ENCODE results near the gene CMTM6. TPM values are rescaled to one million over a fixed set of nuclear protein-coding genes. Genes with fewer than 3 reads are reported as not detected.

The CMTM6 gene
- total RNA-seq, 1 experiment from 2014 or later, result 27.2 TPM

GRCh38 chr3:32471246-32471645, 31.4 kb downstream of the CMTM6 start:
- TF ChIP-seq, protein P1, sequence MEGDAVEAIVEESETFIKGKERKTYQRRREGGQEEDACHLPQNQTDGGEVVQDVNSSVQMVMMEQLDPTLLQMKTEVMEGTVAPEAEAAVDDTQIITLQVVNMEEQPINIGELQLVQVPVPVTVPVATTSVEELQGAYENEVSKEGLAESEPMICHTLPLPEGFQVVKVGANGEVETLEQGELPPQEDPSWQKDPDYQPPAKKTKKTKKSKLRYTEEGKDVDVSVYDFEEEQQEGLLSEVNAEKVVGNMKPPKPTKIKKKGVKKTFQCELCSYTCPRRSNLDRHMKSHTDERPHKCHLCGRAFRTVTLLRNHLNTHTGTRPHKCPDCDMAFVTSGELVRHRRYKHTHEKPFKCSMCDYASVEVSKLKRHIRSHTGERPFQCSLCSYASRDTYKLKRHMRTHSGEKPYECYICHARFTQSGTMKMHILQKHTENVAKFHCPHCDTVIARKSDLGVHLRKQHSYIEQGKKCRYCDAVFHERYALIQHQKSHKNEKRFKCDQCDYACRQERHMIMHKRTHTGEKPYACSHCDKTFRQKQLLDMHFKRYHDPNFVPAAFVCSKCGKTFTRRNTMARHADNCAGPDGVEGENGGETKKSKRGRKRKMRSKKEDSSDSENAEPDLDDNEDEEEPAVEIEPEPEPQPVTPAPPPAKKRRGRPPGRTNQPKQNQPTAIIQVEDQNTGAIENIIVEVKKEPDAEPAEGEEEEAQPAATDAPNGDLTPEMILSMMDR (IDR thresholded peaks at IDR 0.05; ENCODE audit: unreplicated experiment), result no peak
- CTCF ChIA-PET, result interaction anchor here (5.1 kb wide), 1 partner anchor 96 kb away, joined by 108 read pairs; no protein-coding TSS in a partner anchor

DNA sequence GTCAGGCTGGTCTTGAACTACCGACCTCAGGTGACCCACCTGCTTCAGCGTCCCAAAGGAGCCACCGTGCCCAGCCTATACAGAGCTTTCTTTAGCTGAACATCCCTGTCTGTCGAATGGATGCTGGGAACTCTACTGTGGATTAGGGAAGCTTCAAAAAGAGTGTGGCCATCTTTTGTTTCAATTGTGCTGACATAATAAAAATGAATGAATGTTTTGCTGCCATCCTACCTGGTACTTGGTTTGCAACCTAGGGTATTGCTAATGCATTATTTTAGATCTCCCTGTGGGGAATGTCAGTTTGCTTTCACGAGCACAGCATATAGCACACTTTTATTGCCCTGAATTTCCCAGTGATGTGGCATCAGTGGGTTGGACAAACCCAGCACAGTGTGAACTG, 32.3 kb downstream of the CMTM6 start:
- ChIA-PET CTCF (interaction anchor here (0.6 to 5.1 kb wide), 15 partner anchors 14 to 294 kb away, joined by 3 to 108 read pairs (median 4); no protein-coding TSS in a partner anchor), POLR2A (interaction anchor here (0.6 to 3.9 kb wide), 11 partner anchors 18 to 371 kb away, joined by 3 to 21 read pairs (median 3); partner anchors contain the start of gene CMTM6)
- Mint-ChIP-seq H3K36me3 (ENCODE audit: insufficient read depth, unreplicated experiment) (peaks cover 6% of the 10 kb centered on the region), H3K4me3 (ENCODE audit: unreplicated experiment) (no peak overlapping the region), H3K9me3 (ENCODE audit: unreplicated experiment) (no peaks in the 10 kb centered on the region), H3K27me3 (ENCODE audit: insufficient read depth, unreplicated experiment) (no peaks in the 10 kb centered on the region), H3K4me1 (ENCODE audit: insufficient read depth, unreplicated experiment) (peaks cover 25% of the 10 kb centered on the region), H3K27ac (ENCODE audit: low read depth, unreplicated experiment) (peak overlapping the region; percentile 27)
- intact Hi-C loops (cut with micrococcal nuclease), result no loop called here
- TF ChIP-seq, protein P1 (IDR thresholded peaks at IDR 0.05; ENCODE audit: unreplicated experiment), result no peak
- no TSS peak for BruUV-seq (replicated peaks)
- DNase-seq (ENCODE audit: unreplicated experiment), result no peak

More at GRCh38 chr3:32471246-32471645, 31.4 kb downstream of the CMTM6 start:
- peaks cover 25% of the 10 kb centered on the region for H3K4me1 Mint-ChIP-seq (ENCODE audit: insufficient read depth, unreplicated experiment)
- H3K27ac Mint-ChIP-seq (ENCODE audit: low read depth, unreplicated experiment), result peak overlapping the region; percentile 27
- POLR2A ChIA-PET, result interaction anchor here (1.3 to 3.9 kb wide), 2 partner anchors 27 to 49 kb away, joined by 3 to 21 read pairs; no protein-coding TSS in a partner anchor
- DNase-seq (ENCODE audit: unreplicated experiment), result no peak
- no peaks in the 10 kb centered on the region for H3K9me3 Mint-ChIP-seq (ENCODE audit: unreplicated experiment)
- intact Hi-C loops (cut with micrococcal nuclease), result no loop called here
- BruUV-seq (replicated peaks), result no TSS peak
- H3K36me3 Mint-ChIP-seq (ENCODE audit: insufficient read depth, unreplicated experiment), result peaks cover 6% of the 10 kb centered on the region
- no peaks in the 10 kb centered on the region for H3K27me3 Mint-ChIP-seq (ENCODE audit: insufficient read depth, unreplicated experiment)
- no peak overlapping the region for H3K4me3 Mint-ChIP-seq (ENCODE audit: unreplicated experiment)

GRCh38 chr3:32469151-32469874, 33.3 kb downstream of the CMTM6 start:
- no peak overlapping the region for H3K27ac Mint-ChIP-seq (ENCODE audit: low read depth, unreplicated experiment)
- H3K4me1 Mint-ChIP-seq (ENCODE audit: insufficient read depth, unreplicated experiment), result peaks cover 25% of the 10 kb centered on the region
- peaks cover 6% of the 10 kb centered on the region for H3K36me3 Mint-ChIP-seq (ENCODE audit: insufficient read depth, unreplicated experiment)
- TF ChIP-seq, protein P1 (IDR thresholded peaks at IDR 0.05; ENCODE audit: unreplicated experiment), result no peak
- ChIA-PET POLR2A (interaction anchor here (0.9 to 3.9 kb wide), 8 partner anchors 11 to 274 kb away, joined by 3 to 21 read pairs (median 4); partner anchors contain the start of gene CMTM6), CTCF (interaction anchor here (0.6 to 5.1 kb wide), 23 partner anchors 15 to 319 kb away, joined by 3 to 108 read pairs (median 6); no protein-coding TSS in a partner anchor)
- no peaks in the 10 kb centered on the region for H3K9me3 Mint-ChIP-seq (ENCODE audit: unreplicated experiment)
- no peak for DNase-seq (ENCODE audit: unreplicated experiment)
- intact Hi-C loops (cut with micrococcal nuclease), result loop anchor here (2.0 kb wide), 3 partner anchors 47 to 173 kb away; no protein-coding TSS in a partner anchor
- no peak overlapping the region for H3K4me3 Mint-ChIP-seq (ENCODE audit: unreplicated experiment)
- no peaks in the 10 kb centered on the region for H3K27me3 Mint-ChIP-seq (ENCODE audit: insufficient read depth, unreplicated experiment)
- BruUV-seq (replicated peaks), result no TSS peak

Measured in MCF 10A (cell line).